ENCODE results near the gene THOC1.

The THOC1 gene

DNA sequence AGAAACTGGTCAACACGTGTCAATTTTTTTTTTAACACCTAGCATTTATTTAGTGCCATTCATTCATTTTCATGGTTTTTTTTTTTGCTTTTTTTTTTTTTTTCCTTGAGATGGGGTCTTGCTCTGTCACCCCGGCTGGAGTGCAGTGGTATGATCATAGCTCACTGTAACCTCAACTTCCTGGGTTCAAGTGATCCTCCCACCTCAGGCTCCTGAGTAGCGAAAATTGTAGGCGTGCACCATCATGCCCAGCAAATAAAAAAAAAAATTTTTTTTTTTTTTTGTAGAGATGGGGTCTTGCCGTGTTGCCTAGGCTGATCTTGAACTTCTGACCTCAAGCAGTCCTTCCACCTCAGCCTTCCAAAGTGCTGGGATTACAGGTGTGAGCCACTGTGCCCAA lies 88.3 kb downstream of the THOC1 start:
- TF ChIP-seq, protein P1, sequence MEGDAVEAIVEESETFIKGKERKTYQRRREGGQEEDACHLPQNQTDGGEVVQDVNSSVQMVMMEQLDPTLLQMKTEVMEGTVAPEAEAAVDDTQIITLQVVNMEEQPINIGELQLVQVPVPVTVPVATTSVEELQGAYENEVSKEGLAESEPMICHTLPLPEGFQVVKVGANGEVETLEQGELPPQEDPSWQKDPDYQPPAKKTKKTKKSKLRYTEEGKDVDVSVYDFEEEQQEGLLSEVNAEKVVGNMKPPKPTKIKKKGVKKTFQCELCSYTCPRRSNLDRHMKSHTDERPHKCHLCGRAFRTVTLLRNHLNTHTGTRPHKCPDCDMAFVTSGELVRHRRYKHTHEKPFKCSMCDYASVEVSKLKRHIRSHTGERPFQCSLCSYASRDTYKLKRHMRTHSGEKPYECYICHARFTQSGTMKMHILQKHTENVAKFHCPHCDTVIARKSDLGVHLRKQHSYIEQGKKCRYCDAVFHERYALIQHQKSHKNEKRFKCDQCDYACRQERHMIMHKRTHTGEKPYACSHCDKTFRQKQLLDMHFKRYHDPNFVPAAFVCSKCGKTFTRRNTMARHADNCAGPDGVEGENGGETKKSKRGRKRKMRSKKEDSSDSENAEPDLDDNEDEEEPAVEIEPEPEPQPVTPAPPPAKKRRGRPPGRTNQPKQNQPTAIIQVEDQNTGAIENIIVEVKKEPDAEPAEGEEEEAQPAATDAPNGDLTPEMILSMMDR (IDR thresholded peaks at IDR 0.05) = no peak
- TF ChIP-seq ZFX (IDR thresholded peaks at IDR 0.05; ENCODE audit: borderline replicate concordance) = no peak
- H3K27ac ChIP-seq = no peak overlapping the region

DNA sequence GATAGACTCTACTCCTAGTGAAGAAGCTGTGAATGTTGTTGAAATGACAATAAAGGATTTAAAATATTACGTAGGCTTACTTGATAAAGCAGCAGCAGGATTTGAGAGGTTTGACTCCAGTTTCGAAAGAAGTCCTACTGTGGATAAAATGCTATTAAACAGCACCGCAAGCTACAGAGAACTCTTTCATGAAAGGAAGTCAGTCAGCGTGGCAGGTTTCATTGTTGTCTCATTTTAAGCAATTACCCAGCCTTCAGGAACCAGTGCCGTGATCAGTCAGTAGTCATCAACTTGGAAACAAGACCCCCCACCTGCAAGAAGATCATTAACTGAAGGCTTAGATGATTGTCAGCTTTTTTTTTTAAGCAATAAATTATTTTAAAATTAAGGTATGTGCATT lies 95.5 kb downstream of the THOC1 start:
- no peak overlapping the region for H3K27ac ChIP-seq
- TF ChIP-seq ZFX (IDR thresholded peaks at IDR 0.05; ENCODE audit: borderline replicate concordance) = no peak
- TF ChIP-seq, protein P1 (IDR thresholded peaks at IDR 0.05) = no peak
